Panc1 (cell line): ENCODE measurements around the gene MYO5B.

Experiments
- SIN3A ChIP-seq: IDR thresholded peaks from 2 replicates; pipeline ENCODE4 v1.6.1; 2012; ENCODE audit warnings: low read depth, mild to moderate bottlenecking, low read length, moderate library complexity, borderline replicate concordance; ENCODE audit not compliant: insufficient read depth
- TCF7L2 ChIP-seq: IDR thresholded peaks from 2 replicates; pipeline ENCODE4 v1.6.1; 2011; ENCODE audit warnings: mild to moderate bottlenecking, low read depth, low read length, inconsistent platforms
- TF ChIP-seq, protein P1 (sequence below), 2 experiments: IDR thresholded peaks; 2 replicates each; pipeline ENCODE4 v1.6.1; 2011 to 2012; ENCODE audit warnings: low read depth in 2 of 2, control low read depth in 1 of 2, low read length in 1 of 2, mild to moderate bottlenecking in 1 of 2, moderate library complexity in 1 of 2; ENCODE audit not compliant: insufficient read depth in 1 of 2
- TF ChIP-seq, protein P2 (sequence below): fragments of 450-650 bp; IDR thresholded peaks from 2 replicates; pipeline ENCODE4 v1.5.1; 2017; ENCODE audit warnings: mild to moderate bottlenecking

DNA sequence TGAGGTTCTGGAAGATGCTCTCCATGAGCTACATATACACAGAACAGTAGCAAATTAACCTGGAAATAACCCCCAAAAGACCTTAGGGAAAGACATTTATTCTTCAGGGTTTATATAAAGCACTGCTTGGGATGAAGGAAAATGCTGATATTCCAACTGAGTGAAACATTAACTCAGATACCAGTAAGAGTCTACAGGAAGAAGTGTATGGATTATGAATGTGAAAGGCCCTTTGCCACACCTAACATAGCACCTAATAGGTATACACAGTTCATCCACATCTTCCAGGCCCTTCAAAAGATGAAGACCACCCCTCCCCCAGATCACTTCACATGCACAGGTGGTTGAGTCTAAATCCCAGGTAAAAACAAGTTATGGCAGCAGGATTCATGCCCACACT is 50.4 kb downstream of the MYO5B start:
- TF ChIP-seq, protein P1, sequence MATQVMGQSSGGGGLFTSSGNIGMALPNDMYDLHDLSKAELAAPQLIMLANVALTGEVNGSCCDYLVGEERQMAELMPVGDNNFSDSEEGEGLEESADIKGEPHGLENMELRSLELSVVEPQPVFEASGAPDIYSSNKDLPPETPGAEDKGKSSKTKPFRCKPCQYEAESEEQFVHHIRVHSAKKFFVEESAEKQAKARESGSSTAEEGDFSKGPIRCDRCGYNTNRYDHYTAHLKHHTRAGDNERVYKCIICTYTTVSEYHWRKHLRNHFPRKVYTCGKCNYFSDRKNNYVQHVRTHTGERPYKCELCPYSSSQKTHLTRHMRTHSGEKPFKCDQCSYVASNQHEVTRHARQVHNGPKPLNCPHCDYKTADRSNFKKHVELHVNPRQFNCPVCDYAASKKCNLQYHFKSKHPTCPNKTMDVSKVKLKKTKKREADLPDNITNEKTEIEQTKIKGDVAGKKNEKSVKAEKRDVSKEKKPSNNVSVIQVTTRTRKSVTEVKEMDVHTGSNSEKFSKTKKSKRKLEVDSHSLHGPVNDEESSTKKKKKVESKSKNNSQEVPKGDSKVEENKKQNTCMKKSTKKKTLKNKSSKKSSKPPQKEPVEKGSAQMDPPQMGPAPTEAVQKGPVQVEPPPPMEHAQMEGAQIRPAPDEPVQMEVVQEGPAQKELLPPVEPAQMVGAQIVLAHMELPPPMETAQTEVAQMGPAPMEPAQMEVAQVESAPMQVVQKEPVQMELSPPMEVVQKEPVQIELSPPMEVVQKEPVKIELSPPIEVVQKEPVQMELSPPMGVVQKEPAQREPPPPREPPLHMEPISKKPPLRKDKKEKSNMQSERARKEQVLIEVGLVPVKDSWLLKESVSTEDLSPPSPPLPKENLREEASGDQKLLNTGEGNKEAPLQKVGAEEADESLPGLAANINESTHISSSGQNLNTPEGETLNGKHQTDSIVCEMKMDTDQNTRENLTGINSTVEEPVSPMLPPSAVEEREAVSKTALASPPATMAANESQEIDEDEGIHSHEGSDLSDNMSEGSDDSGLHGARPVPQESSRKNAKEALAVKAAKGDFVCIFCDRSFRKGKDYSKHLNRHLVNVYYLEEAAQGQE (IDR thresholded peaks at IDR 0.05; ENCODE audit: insufficient read depth in 1 of 2, low read depth in 2 of 2, low read length in 1 of 2) = no peak
- TF ChIP-seq, protein P2, sequence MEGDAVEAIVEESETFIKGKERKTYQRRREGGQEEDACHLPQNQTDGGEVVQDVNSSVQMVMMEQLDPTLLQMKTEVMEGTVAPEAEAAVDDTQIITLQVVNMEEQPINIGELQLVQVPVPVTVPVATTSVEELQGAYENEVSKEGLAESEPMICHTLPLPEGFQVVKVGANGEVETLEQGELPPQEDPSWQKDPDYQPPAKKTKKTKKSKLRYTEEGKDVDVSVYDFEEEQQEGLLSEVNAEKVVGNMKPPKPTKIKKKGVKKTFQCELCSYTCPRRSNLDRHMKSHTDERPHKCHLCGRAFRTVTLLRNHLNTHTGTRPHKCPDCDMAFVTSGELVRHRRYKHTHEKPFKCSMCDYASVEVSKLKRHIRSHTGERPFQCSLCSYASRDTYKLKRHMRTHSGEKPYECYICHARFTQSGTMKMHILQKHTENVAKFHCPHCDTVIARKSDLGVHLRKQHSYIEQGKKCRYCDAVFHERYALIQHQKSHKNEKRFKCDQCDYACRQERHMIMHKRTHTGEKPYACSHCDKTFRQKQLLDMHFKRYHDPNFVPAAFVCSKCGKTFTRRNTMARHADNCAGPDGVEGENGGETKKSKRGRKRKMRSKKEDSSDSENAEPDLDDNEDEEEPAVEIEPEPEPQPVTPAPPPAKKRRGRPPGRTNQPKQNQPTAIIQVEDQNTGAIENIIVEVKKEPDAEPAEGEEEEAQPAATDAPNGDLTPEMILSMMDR = no peak
- TF ChIP-seq SIN3A = no peak
- TF ChIP-seq TCF7L2 = no peak
